ENCODE results near the gene SCFD2. TPM values are rescaled to one million over a fixed set of nuclear protein-coding genes. Genes with fewer than 3 reads are reported as not detected.
"Not testable (repeated sequence)": the region's sequence is repeated elsewhere in the genome, so short reads cannot be mapped to it uniquely, and the experiment has no call there.

SCFD2 gene
- total RNA-seq, 1 donor: 24.2 TPM

GRCh38 chr4:53059256-53059655 is 306.6 kb downstream of the SCFD2 start:
- Histone ChIP-seq H3K36me3 (ENCODE audit: insufficient read depth, low read length) (no peaks in the 10 kb centered on the region), H3K4me2 (ENCODE audit: insufficient read depth, low read length) (no peak overlapping the region), H3K4me3 (ENCODE audit: insufficient read depth, low read length) (no peak overlapping the region), H3K79me2 (ENCODE audit: insufficient read depth, low read length) (no peaks in the 10 kb centered on the region), H3K4me1 (ENCODE audit: insufficient read depth, low read length) (peaks cover 14% of the 10 kb centered on the region), H3K9me3 (ENCODE audit: low read depth, low read length) (no peaks in the 10 kb centered on the region), H3K27me3 (ENCODE audit: insufficient read depth, low read length) (no peaks in the 10 kb centered on the region), H3K27ac (ENCODE audit: low read depth, low read length) (no peak overlapping the region), H4K20me1 (ENCODE audit: insufficient read depth, low read length) (no peaks in the 10 kb centered on the region), H2AFZ (ENCODE audit: low read length) (no peak overlapping the region)
- TF ChIP-seq CTCF (IDR thresholded peaks at IDR 0.05; ENCODE audit: extremely low read depth, low read depth, low read length): no peak
- DNase-seq (ENCODE audit: insufficient read length, low spot score, missing footprints): no peak

- DNase-seq (ENCODE audit: insufficient read length, low spot score, missing footprints): no peak
- H3K36me3 ChIP-seq (ENCODE audit: insufficient read depth, low read length): no peaks in the 10 kb centered on the region
- H3K4me1 ChIP-seq (ENCODE audit: insufficient read depth, low read length): peaks cover 14% of the 10 kb centered on the region
Observed at GRCh38 chr4:53057679-53058078, 308.2 kb downstream of the SCFD2 start.

GRCh38 chr4:53057108-53057507 is 308.8 kb downstream of the SCFD2 start:
- H3K4me2 ChIP-seq (ENCODE audit: insufficient read depth, low read length); H3K27me3 ChIP-seq (ENCODE audit: insufficient read depth, low read length): not testable (repeated sequence)

More at GRCh38 chr4:53057679-53058078, 308.2 kb downstream of the SCFD2 start:
- no peak for TF ChIP-seq CTCF (IDR thresholded peaks at IDR 0.05; ENCODE audit: extremely low read depth, low read depth, low read length)
- H3K9me3 ChIP-seq (ENCODE audit: low read depth, low read length): no peaks in the 10 kb centered on the region
- H2AFZ ChIP-seq (ENCODE audit: low read length): no peak overlapping the region
- no peaks in the 10 kb centered on the region for H4K20me1 ChIP-seq (ENCODE audit: insufficient read depth, low read length)
- H3K27me3 ChIP-seq (ENCODE audit: insufficient read depth, low read length): no peaks in the 10 kb centered on the region
- no peaks in the 10 kb centered on the region for H3K79me2 ChIP-seq (ENCODE audit: insufficient read depth, low read length)
- no peak overlapping the region for H3K4me3 ChIP-seq (ENCODE audit: insufficient read depth, low read length)
- no peak overlapping the region for H3K4me2 ChIP-seq (ENCODE audit: insufficient read depth, low read length)
- H3K27ac ChIP-seq (ENCODE audit: low read depth, low read length): no peak overlapping the region

GRCh38 chr4:53055716-53056403 is 310.0 kb downstream of the SCFD2 start:
- Histone ChIP-seq H3K79me2 (ENCODE audit: insufficient read depth, low read length) (no peaks in the 10 kb centered on the region), H3K4me2 (ENCODE audit: insufficient read depth, low read length) (no peak overlapping the region), H3K27me3 (ENCODE audit: insufficient read depth, low read length) (no peaks in the 10 kb centered on the region), H3K9me3 (ENCODE audit: low read depth, low read length) (no peaks in the 10 kb centered on the region), H3K27ac (ENCODE audit: low read depth, low read length) (no peak overlapping the region), H4K20me1 (ENCODE audit: insufficient read depth, low read length) (no peaks in the 10 kb centered on the region), H3K4me1 (ENCODE audit: insufficient read depth, low read length) (peaks cover 14% of the 10 kb centered on the region), H3K4me3 (ENCODE audit: insufficient read depth, low read length) (no peak overlapping the region), H3K36me3 (ENCODE audit: insufficient read depth, low read length) (no peaks in the 10 kb centered on the region), H2AFZ (ENCODE audit: low read length) (no peak overlapping the region)
- DNase-seq (ENCODE audit: insufficient read length, low spot score, missing footprints): peak; percentile 11
- TF ChIP-seq CTCF (IDR thresholded peaks at IDR 0.05; ENCODE audit: extremely low read depth, low read depth, low read length): no peak

More at GRCh38 chr4:53057108-53057507, 308.8 kb downstream of the SCFD2 start:
- not testable (repeated sequence) for H3K27ac ChIP-seq (ENCODE audit: low read depth, low read length); H4K20me1 ChIP-seq (ENCODE audit: insufficient read depth, low read length); H3K36me3 ChIP-seq (ENCODE audit: insufficient read depth, low read length); H2AFZ ChIP-seq (ENCODE audit: low read length); H3K9me3 ChIP-seq (ENCODE audit: low read depth, low read length); H3K79me2 ChIP-seq (ENCODE audit: insufficient read depth, low read length); DNase-seq (ENCODE audit: insufficient read length, low spot score, missing footprints); H3K4me3 ChIP-seq (ENCODE audit: insufficient read depth, low read length)
- peaks cover 14% of the 10 kb centered on the region for H3K4me1 ChIP-seq (ENCODE audit: insufficient read depth, low read length)

Data from osteoblast (primary cell).